ENCODE data around the gene ACOT9.

ACOT9 gene

DNA sequence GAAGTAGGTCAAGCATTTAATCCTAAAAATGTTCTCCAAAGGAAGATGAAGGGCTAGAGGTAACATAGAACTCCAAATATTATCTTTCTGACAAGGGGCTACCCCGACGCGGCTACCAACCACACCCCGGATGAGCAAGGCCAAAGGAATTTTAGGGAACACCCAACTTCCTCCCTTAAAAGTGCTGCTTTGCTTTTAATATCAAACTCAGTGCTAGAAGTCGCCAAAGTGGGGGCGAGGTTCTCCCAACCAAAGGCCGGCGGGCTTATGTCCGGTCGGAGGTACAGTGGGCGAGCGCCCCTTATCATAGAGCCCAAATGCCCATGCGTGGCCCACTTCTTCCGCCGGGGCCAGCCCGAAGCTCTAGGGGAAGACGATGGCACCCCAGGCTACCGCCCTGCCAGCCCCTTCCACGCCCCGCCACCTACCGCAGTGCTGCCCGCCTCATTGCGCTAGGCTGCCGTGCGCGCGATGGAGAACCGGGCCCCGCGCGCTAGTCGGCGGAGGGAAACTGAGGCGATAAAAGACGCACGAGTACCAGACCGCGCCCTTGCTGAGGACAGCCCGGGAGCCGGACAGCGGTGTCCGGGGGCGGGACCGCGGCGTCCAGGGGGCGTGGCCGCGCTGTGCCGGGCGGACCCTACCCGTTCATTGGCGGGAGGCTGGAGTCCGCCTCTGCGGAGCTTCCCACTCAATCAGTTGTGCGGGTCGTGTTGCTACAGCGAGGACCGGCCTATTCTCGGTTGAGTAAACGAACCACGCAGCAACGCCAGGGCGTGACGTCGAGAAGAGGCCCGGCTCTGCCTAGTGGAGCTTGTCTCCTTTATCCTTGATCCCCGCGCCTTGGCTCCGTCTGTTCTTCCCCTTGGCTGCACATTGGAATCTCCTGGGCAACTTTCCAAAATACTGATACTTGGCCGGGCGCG, at the start of gene ACOT9:
Gene ACOT9, minus strand, starts transcription at position 580 of the 926 bp plus-strand sequence. Its CDS starts 132 bp downstream, at position 448.
- peak within 1 kb of the TSS; percentile 85 for H3K4me3 ChIP-seq (ENCODE audit: low read depth, low read length)
- TF ChIP-seq, protein P1, sequence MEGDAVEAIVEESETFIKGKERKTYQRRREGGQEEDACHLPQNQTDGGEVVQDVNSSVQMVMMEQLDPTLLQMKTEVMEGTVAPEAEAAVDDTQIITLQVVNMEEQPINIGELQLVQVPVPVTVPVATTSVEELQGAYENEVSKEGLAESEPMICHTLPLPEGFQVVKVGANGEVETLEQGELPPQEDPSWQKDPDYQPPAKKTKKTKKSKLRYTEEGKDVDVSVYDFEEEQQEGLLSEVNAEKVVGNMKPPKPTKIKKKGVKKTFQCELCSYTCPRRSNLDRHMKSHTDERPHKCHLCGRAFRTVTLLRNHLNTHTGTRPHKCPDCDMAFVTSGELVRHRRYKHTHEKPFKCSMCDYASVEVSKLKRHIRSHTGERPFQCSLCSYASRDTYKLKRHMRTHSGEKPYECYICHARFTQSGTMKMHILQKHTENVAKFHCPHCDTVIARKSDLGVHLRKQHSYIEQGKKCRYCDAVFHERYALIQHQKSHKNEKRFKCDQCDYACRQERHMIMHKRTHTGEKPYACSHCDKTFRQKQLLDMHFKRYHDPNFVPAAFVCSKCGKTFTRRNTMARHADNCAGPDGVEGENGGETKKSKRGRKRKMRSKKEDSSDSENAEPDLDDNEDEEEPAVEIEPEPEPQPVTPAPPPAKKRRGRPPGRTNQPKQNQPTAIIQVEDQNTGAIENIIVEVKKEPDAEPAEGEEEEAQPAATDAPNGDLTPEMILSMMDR (conservative IDR thresholded peaks at IDR 0.05; ENCODE audit: low read depth, low read length) = no peak
- DNase-seq (ENCODE audit: low read depth) = peak; percentile 96

DNA sequence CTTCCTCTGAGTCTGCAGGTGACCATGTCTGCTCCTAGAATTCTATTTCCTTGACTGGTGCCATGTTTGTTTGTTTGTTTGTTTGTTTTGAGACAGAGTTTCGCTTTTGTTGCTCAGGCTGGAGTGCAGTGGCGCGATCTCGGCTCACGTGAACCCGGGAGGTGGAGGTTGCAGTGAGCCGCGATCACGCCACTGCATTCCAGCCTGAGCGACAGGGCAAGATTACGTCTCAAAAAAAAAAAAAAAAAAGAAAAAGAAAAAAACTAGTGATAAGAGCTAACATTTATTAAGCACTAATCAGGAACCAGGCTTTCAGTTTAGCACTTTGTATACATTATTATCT, 47.0 kb upstream of the ACOT9 start:
- TF ChIP-seq, protein P1 (conservative IDR thresholded peaks at IDR 0.05; ENCODE audit: low read depth, low read length) = no peak
- H3K4me3 ChIP-seq (ENCODE audit: low read depth, low read length) = no peak overlapping the region
- no peak for DNase-seq (ENCODE audit: low read depth)

- no peak overlapping the region for H3K4me3 ChIP-seq (ENCODE audit: low read depth, low read length)
- no peak for DNase-seq (ENCODE audit: low read depth)
- TF ChIP-seq, protein P1 (conservative IDR thresholded peaks at IDR 0.05; ENCODE audit: low read depth, low read length) = no peak
These were observed 46.5 kb upstream of the ACOT9 start for GRCh38 chrX:23789386-23790154.

DNA sequence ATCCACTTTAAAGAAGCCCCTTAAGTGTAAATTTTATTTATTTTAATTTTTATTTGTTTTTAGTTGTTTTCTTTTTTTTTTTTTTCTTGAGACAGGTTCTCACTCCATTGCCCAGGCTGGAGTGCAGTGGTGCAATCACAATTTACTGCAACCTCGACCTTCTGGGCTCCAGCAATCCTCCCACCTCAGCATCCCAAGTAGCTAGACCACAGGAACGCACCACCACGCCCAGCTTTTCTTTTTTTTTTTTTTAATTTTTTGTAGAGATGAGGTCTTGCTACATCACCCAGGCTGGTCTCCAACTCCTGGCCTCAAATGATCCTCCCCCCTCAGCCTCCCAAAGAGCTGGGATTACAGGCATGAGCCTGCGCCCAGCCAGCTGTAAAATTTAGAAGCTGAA, 45.9 kb upstream of the ACOT9 start:
- TF ChIP-seq, protein P1 (conservative IDR thresholded peaks at IDR 0.05; ENCODE audit: low read depth, low read length) = no peak
- H3K4me3 ChIP-seq (ENCODE audit: low read depth, low read length) = no peak overlapping the region
- DNase-seq (ENCODE audit: low read depth) = no peak

GRCh38 chrX:23788521-23788920, 45.4 kb upstream of the ACOT9 start:
- TF ChIP-seq, protein P1 (conservative IDR thresholded peaks at IDR 0.05; ENCODE audit: low read depth, low read length) = no peak
- H3K4me3 ChIP-seq (ENCODE audit: low read depth, low read length) = no peak overlapping the region
- no peak for DNase-seq (ENCODE audit: low read depth)

DNA sequence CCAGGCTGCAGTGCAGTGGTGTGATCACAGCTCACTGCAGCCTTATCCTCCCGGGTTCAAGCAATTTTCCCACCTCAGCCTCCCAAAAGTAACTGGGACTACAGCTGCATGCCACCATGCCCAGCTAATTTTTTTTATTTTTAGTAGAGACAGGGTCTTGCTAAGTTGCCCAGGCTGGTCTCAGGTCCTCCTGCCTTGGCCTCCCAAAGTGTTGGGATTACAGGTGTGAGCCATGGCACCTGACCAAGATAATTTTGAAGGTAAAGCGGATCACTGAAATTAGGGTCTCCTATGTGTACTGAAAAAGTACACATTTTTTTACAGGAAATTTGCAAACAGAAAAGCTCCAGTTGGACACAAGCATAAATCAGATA, 44.7 kb upstream of the ACOT9 start:
- no peak overlapping the region for H3K4me3 ChIP-seq (ENCODE audit: low read depth, low read length)
- DNase-seq (ENCODE audit: low read depth) = no peak
- TF ChIP-seq, protein P1 (conservative IDR thresholded peaks at IDR 0.05; ENCODE audit: low read depth, low read length) = no peak

All from choroid plexus epithelial cell (primary cell).